H1 (cell line): ENCODE data around the gene ENTPD5. TPM values are rescaled to one million over a fixed set of nuclear protein-coding genes. Genes with fewer than 3 reads are reported as not detected.

Source experiments
- CTCF ChIA-PET: fragments of 300-600 bp; sonication (Branson Sonifier 250); formaldehyde crosslinking; loops from one replicate; lab custom pipeline; 2021; ENCODE audit not compliant: partially characterized antibody; lab: Charles Lee
- POLR2A ChIA-PET: fragments of 300-600 bp; sonication (Branson Sonifier 250); formaldehyde crosslinking; loops from one replicate; lab custom pipeline; 2021; ENCODE audit warnings: inconsistent platforms; ENCODE audit not compliant: partially characterized antibody; lab: Charles Lee
- DNase-seq, 2 experiments: peaks; one replicate each; pipeline versions ENCODE4 v3.0.0 to v3.0.0-alpha.2; 2010 to 2022; ENCODE audit warnings: low spot score in 2 of 2, low read depth in 1 of 2, mixed read lengths in 1 of 2
- FAIRE-seq: peaks from 2 replicates; lab custom pipeline; 2011; peaks lifted over from hg19 to GRCh38; lab: Jason Lieb, UNC
- H2AFZ ChIP-seq: 2 replicates; pipeline ENCODE4 v1.8.1; 2012; ENCODE audit warnings: low read length, inconsistent platforms
- H2AK5ac ChIP-seq: 2 replicates; pipeline ENCODE4 v1.6.1; 2013; ENCODE audit warnings: low read depth, low read length
- H2BK120ac ChIP-seq: replicated peaks from 2 replicates; pipeline ENCODE3; 2013; ENCODE audit warnings: low read depth, low read length, inconsistent platforms
- H2BK12ac ChIP-seq: 2 replicates; pipeline ENCODE4 v1.6.1; 2013; ENCODE audit warnings: low read depth, low read length
- H2BK15ac ChIP-seq: 2 replicates; pipeline ENCODE4 v1.6.1; 2013; ENCODE audit warnings: low read length
- H2BK20ac ChIP-seq: 2 replicates; pipeline ENCODE4 v1.6.1; 2013; ENCODE audit warnings: low read length
- H2BK5ac ChIP-seq: 2 replicates; pipeline ENCODE4 v1.6.1; 2013; ENCODE audit warnings: low read depth, low read length
- H3K14ac ChIP-seq: 2 replicates; pipeline ENCODE4 v1.6.1; 2013; ENCODE audit warnings: inconsistent platforms; ENCODE audit not compliant: insufficient read length
- H3K18ac ChIP-seq: 2 replicates; pipeline ENCODE4 v1.6.1; 2013; ENCODE audit warnings: low read length; ENCODE audit errors: extremely low read depth
- H3K23ac ChIP-seq: 2 replicates; pipeline ENCODE4 v1.6.1; 2013; ENCODE audit warnings: inconsistent platforms; ENCODE audit not compliant: insufficient read length
- H3K23me2 ChIP-seq: 2 replicates; pipeline ENCODE4 v1.6.1; 2013; ENCODE audit warnings: low read depth, low read length
- H3K27ac ChIP-seq: 2 replicates; pipeline ENCODE4 v1.6.1; 2011; ENCODE audit warnings: low read depth, low read length, inconsistent platforms
- H3K27me3 ChIP-seq, 4 experiments: replicated peaks in 1 of 4; 1 replicate in 1 of 4; 2 replicates in 3 of 4; pipeline versions ENCODE4 v1.6.1 to v1.8.1; 2011 to 2013; ENCODE audit warnings: low read length in 3 of 4, mild to moderate bottlenecking in 3 of 4, inconsistent platforms in 2 of 4, mixed read lengths in 2 of 4, moderate library complexity in 1 of 4; ENCODE audit not compliant: control insufficient read depth in 3 of 4, insufficient read depth in 3 of 4; ENCODE audit errors: extremely low read depth in 1 of 4
- H3K36me3 ChIP-seq, 4 experiments: 2 replicates each; pipeline versions ENCODE4 v1.6.1 to v1.8.1; 2011 to 2013; ENCODE audit warnings: mild to moderate bottlenecking in 4 of 4, low read length in 3 of 4, moderate library complexity in 2 of 4, control low read depth in 1 of 4, inconsistent platforms in 1 of 4; ENCODE audit not compliant: insufficient read depth in 4 of 4, control insufficient read depth in 2 of 4
- H3K4ac ChIP-seq: replicated peaks from 2 replicates; pipeline ENCODE3; 2013; ENCODE audit warnings: low read length, low read depth, mixed read lengths, inconsistent platforms; ENCODE audit not compliant: insufficient read length
- H3K4me1 ChIP-seq, 4 experiments: replicated peaks in 1 of 4; 1 replicate in 1 of 4; 2 replicates in 3 of 4; pipeline versions ENCODE4 v1.6.1 to v1.8.1; 2011 to 2013; ENCODE audit warnings: low read length in 3 of 4, inconsistent platforms in 2 of 4, mixed read lengths in 1 of 4; ENCODE audit not compliant: insufficient read depth in 4 of 4, control insufficient read depth in 3 of 4
- H3K4me2 ChIP-seq, 2 experiments: 2 replicates each; pipeline versions ENCODE4 v1.6.1 to v1.8.1; 2011 to 2013; ENCODE audit warnings: low read depth in 2 of 2, low read length in 2 of 2, control low read depth in 1 of 2, inconsistent platforms in 1 of 2, mild to moderate bottlenecking in 1 of 2; ENCODE audit not compliant: insufficient read depth in 1 of 2
- H3K4me3 ChIP-seq, 4 experiments: fragments of 200-600, 300-600 bp in 1 of 4; sonication (generic), shearing (Covaris generic), sonication (Bioruptor Twin) in 1 of 4; 2 replicates each; pipeline versions ENCODE4 v1.5.1 to v1.8.1; 2011 to 2016; ENCODE audit warnings: low read length in 4 of 4, low read depth in 3 of 4, control low read depth in 2 of 4, inconsistent platforms in 2 of 4, mild to moderate bottlenecking in 2 of 4, mixed read lengths in 1 of 4, moderate library complexity in 1 of 4; ENCODE audit not compliant: insufficient read depth in 2 of 4; ENCODE audit errors: extremely low read depth in 1 of 4
- H3K56ac ChIP-seq: replicated peaks from 2 replicates; pipeline ENCODE3; 2013; ENCODE audit warnings: low read depth, mild to moderate bottlenecking, mixed read lengths, low read length, inconsistent platforms; ENCODE audit not compliant: insufficient read length
- H3K79me1 ChIP-seq: 2 replicates; pipeline ENCODE4 v1.6.1; 2013; ENCODE audit warnings: low read depth, low read length, control low read depth
- H3K79me2 ChIP-seq, 2 experiments: 2 replicates each; pipeline versions ENCODE4 v1.6.1 to v1.8.1; 2012 to 2013; ENCODE audit warnings: low read length in 2 of 2, mild to moderate bottlenecking in 2 of 2, inconsistent platforms in 1 of 2; ENCODE audit not compliant: insufficient read depth in 2 of 2, control insufficient read depth in 1 of 2
- H3K9ac ChIP-seq, 4 experiments: replicated peaks in 1 of 4; 1 replicate in 1 of 4; 2 replicates in 3 of 4; pipeline versions ENCODE4 v1.6.1 to v1.8.1; 2011 to 2013; ENCODE audit warnings: low read depth in 3 of 4, low read length in 3 of 4, control low read depth in 2 of 4, mild to moderate bottlenecking in 2 of 4, moderate library complexity in 2 of 4, inconsistent platforms in 1 of 4; ENCODE audit errors: extremely low read depth in 1 of 4
- H3K9me3 ChIP-seq, 2 experiments: 2 replicates each; pipeline versions ENCODE4 v1.6.1 to v1.8.1; 2012 to 2013; ENCODE audit warnings: mild to moderate bottlenecking in 2 of 2, moderate library complexity in 2 of 2, control low read depth in 1 of 2, inconsistent platforms in 1 of 2, low read depth in 1 of 2, low read length in 1 of 2, mixed read lengths in 1 of 2; ENCODE audit not compliant: insufficient read depth in 2 of 2
- H4K20me1 ChIP-seq, 2 experiments: replicated peaks in 1 of 2; 2 replicates each; pipeline versions ENCODE3 to v1.8.1; 2011 to 2013; ENCODE audit warnings: inconsistent platforms in 2 of 2, low read length in 2 of 2, mild to moderate bottlenecking in 1 of 2; ENCODE audit not compliant: insufficient read depth in 2 of 2, control insufficient read depth in 1 of 2
- H4K5ac ChIP-seq: 2 replicates; pipeline ENCODE4 v1.6.1; 2013; ENCODE audit warnings: low read length, low read depth, mixed read lengths, inconsistent platforms; ENCODE audit not compliant: insufficient read length
- H4K8ac ChIP-seq: 2 replicates; pipeline ENCODE4 v1.8.0; 2013; ENCODE audit warnings: mild to moderate bottlenecking, moderate library complexity, low read length, inconsistent platforms; ENCODE audit not compliant: insufficient read depth; ENCODE audit errors: extremely low read depth
- H4K91ac ChIP-seq: replicated peaks from 2 replicates; pipeline ENCODE3; 2013; ENCODE audit warnings: low read length, mixed read lengths, inconsistent platforms; ENCODE audit not compliant: insufficient read length
- BCL11A ChIP-seq, 2 experiments: IDR thresholded peaks; one replicate each; pipeline ENCODE4 v1.6.1; 2011; ENCODE audit warnings: low read depth in 2 of 2, low read length in 2 of 2, mild to moderate bottlenecking in 2 of 2
- CBX5 ChIP-seq: fragments of 300-800, 300-1000 bp; sonication (generic); IDR thresholded peaks from 2 replicates; pipeline ENCODE4 v1.7.1; 2016; ENCODE audit warnings: antibody characterized with exemption, low read length, low read depth
- EGR1 ChIP-seq: IDR thresholded peaks from 2 replicates; pipeline ENCODE4 v1.6.1; 2011; ENCODE audit warnings: low read depth, low read length, borderline replicate concordance
- HDAC6 ChIP-seq: IDR thresholded peaks from one replicate; pipeline ENCODE4 v1.7.1; 2012; ENCODE audit warnings: low read depth, mild to moderate bottlenecking, inconsistent platforms, low read length, moderate library complexity
- POLR2A ChIP-seq, 2 experiments: IDR thresholded peaks; 1 replicate in 1 of 2; 2 replicates in 1 of 2; pipeline ENCODE4 v1.6.1; 2011; ENCODE audit warnings: low read depth in 2 of 2, low read length in 2 of 2, mild to moderate bottlenecking in 2 of 2; ENCODE audit errors: control extremely low read depth in 1 of 2
- RXRA ChIP-seq: IDR thresholded peaks from 2 replicates; pipeline ENCODE4 v1.6.1; 2011; ENCODE audit warnings: low read depth, mild to moderate bottlenecking, low read length, moderate library complexity; ENCODE audit not compliant: insufficient read depth
- WGBS, 2 experiments: shearing (Covaris generic) in 1 of 2; methylation state at CpG; one replicate each; pipeline versions ENCODE4 v1.1.6 to v1.1.7; 2013 to 2015; ENCODE audit warnings: low lambda C conversion rate in 2 of 2, mixed read lengths in 2 of 2, inconsistent platforms in 1 of 2, low coverage in 1 of 2, missing lambda C conversion rate in 1 of 2; ENCODE audit not compliant: insufficient replicate concordance in 2 of 2, insufficient coverage in 1 of 2, insufficient read length in 1 of 2; ENCODE audit errors: extremely low coverage in 1 of 2, missing lambda C conversion rate in 1 of 2; 5-methylcytosine and 5-hydroxymethylcytosine counted together
- long read RNA-seq, 2 experiments: library from RNA in 1 of 2; library from capped mRNA in 1 of 2; stranded (forward); transcript quantifications; one replicate each; pipeline ENCODE4 v2.0.0, GENCODE V29; 2021; ENCODE audit warnings: inconsistent platforms in 1 of 2
- polyA minus RNA-seq, 3 experiments: library from RNA; depleted of rRNA, polyadenylated mRNA; stranded (reverse); fragments of >200 nt; gene quantifications; 1 replicate in 2 of 3; 2 replicates in 1 of 3; pipeline ENCODE4 v1.2.3, GENCODE V29; 2011
- polyA plus RNA-seq, 7 experiments: library from polyadenylated mRNA; depleted of rRNA in 3 of 7; stranded (reverse) in 5 of 7; unstranded in 2 of 7; fragments of >200 nt in 5 of 7; fragments of 200-250 nt in 2 of 7; gene quantifications; 1 replicate in 5 of 7; 2 replicates in 1 of 7; 4 replicates in 1 of 7; pipeline versions ENCODE4 v1.2.1 to v1.2.3, GENCODE V29; 2011 to 2013; ENCODE audit warnings: missing spikeins in 2 of 7, mixed read lengths in 2 of 7
- total RNA-seq: library from RNA; stranded (reverse); fragmentation: NEBNext Ultra II Directional; extraction: Animal tissue kit (Norgen Biotek cat#: 25700); gene quantifications from 2 replicates; pipeline ENCODE4 v1.2.1, GENCODE V29; 2021
- TF ChIP-seq, protein P1 (sequence below): IDR thresholded peaks from 2 replicates; pipeline ENCODE4 v1.6.1; 2012; ENCODE audit warnings: inconsistent platforms

The ENTPD5 gene, protein sequence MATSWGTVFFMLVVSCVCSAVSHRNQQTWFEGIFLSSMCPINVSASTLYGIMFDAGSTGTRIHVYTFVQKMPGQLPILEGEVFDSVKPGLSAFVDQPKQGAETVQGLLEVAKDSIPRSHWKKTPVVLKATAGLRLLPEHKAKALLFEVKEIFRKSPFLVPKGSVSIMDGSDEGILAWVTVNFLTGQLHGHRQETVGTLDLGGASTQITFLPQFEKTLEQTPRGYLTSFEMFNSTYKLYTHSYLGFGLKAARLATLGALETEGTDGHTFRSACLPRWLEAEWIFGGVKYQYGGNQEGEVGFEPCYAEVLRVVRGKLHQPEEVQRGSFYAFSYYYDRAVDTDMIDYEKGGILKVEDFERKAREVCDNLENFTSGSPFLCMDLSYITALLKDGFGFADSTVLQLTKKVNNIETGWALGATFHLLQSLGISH
- 4.8 and 6.5 TPM in 2 replicates for total RNA-seq
- 3.5 and 5.0 TPM in 2 replicates for polyA plus RNA-seq (2011; rRNA removed)
- polyA plus RNA-seq (2011; cell fraction: cytosol; rRNA removed): 4.8 TPM
- 7.6 TPM for polyA plus RNA-seq (2011; cell fraction: nucleus; rRNA removed)
- 3.5 to 5.2 TPM (median 4.1 TPM) in 4 replicates for polyA plus RNA-seq (2012, experiment 1 of 2)
- 0.79 TPM for polyA plus RNA-seq (2012, experiment 2 of 2)
- polyA plus RNA-seq (2013, experiment 1 of 2): 6.1 TPM
- 5.2 TPM for polyA plus RNA-seq (2013, experiment 2 of 2)
- 5.0 and 7.4 TPM in 2 replicates for polyA minus RNA-seq (2011; rRNA and poly(A)+ RNA removed)
- 2.1 TPM for polyA minus RNA-seq (2011; cell fraction: cytosol; rRNA and poly(A)+ RNA removed)
- polyA minus RNA-seq (2011; cell fraction: nucleus; rRNA and poly(A)+ RNA removed): 6.6 TPM
- long read RNA-seq, experiment 1: 0 reads
- long read RNA-seq, experiment 2: 0 reads

DNA sequence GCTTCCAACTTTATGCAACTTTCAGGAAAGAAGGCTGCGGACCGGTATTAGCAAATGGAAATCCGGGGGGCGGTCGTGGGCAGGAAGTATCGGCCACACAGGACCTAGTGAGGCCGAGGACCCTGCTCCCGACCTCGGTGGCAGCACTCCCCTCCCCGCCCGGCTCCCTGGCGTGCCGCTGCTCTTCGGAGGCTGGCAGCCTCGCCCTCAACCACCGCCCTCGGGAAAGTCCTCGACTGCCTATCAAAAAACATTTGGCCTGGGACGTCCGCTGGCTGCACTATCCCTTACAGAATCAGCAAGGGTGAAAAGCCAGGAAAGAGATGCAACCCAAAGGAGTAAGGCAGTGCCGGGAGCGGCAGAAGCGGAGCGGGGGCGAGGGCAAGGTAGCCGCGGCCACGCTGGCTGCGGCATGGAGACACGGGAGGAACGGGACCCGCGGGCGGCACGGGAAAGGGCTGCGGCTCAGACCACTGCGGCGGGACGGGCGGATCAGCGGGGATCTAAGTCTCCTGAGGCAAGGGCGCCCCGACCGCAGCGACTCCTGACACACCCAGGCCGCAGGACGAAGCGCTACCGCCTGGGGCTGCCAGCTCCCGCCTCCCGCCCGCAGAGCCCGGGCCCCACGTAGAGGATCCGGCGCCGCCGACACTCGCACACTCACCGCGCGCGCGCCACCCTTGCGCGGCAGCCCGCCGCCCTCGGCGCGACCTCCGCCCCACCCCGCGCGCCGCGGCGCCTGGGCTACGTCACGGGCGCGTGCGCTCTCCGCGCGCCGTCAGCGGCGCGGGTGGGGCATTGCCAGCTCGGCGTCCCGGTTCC is at the start of gene ENTPD5, which contains the start of gene BBOF1:
TSS of gene ENTPD5 (minus strand) at position 703 of the 822 bp plus-strand sequence. CDS start 31,186 bp downstream, outside the sequence.
TSS of gene BBOF1 (plus strand) at position 764 of the 822 bp plus-strand sequence. CDS start 130 bp downstream, outside the sequence.
- no peak within 1 kb of the TSS for H3K23ac ChIP-seq
- H3K4ac ChIP-seq: no peak within 1 kb of the TSS
- no peak within 1 kb of the TSS for H2BK120ac ChIP-seq
- no peak within 1 kb of the TSS; the same call in none of the 2 replicates for H3K18ac ChIP-seq
- H2BK20ac ChIP-seq: no peak within 1 kb of the TSS
- no peak within 1 kb of the TSS for H2BK5ac ChIP-seq
- peaks cover 0 to 2% (median 0%) of the 10 kb centered on the region in 4 experiments; a peak in 1 of 7 replicates for H3K4me1 ChIP-seq
- H4K20me1 ChIP-seq: no peaks in the 10 kb centered on the region
- no peaks in the 10 kb centered on the region for H3K9me3 ChIP-seq
- peak within 1 kb of the TSS; percentile 83 to 94 (median 88) for H3K4me3 ChIP-seq
- H4K91ac ChIP-seq: no peak within 1 kb of the TSS
- 0 out of 2 replicates have a peak within 1 kb of the TSS, but pooled peaks have one; percentile 61 for H2BK15ac ChIP-seq
- FAIRE-seq (no peak), DNase-seq (peak; percentile 2 to 78)
- H3K23me2 ChIP-seq: peaks cover 8% of the 10 kb centered on the region; the same call in 1 of the 2 replicates
- no peaks in the 10 kb centered on the region for H3K79me2 ChIP-seq
- H2AK5ac ChIP-seq: no peak within 1 kb of the TSS
- no peak within 1 kb of the TSS for H3K14ac ChIP-seq
- no peaks in the 10 kb centered on the region for H3K27me3 ChIP-seq
- H3K79me1 ChIP-seq: no peaks in the 10 kb centered on the region
- ChIA-PET CTCF (interaction anchor here (0.9 kb wide), 2 partner anchors 12 to 20 kb away, joined by 3 read pairs; no protein-coding TSS in a partner anchor), POLR2A (interaction anchor here (1.1 kb wide), 1 partner anchor 69 kb away, joined by 3 read pairs; the partner anchor contains the start of genes COQ6 and FAM161B)
- peak within 1 kb of the TSS; percentile 82 to 84 for H3K4me2 ChIP-seq
- no peak within 1 kb of the TSS for H3K56ac ChIP-seq
- WGBS, 2 experiments: 2% methylated on average over 76 of the region's 93 CpGs; no CpG with 5 or more reads in 1 of the 2 experiments
- H3K9ac ChIP-seq: peak within 1 kb of the TSS; percentile 19 to 83 (median 57); a peak in 6 of 7 replicates
- H3K36me3 ChIP-seq: no peaks in the 10 kb centered on the region
- no peak within 1 kb of the TSS for H2BK12ac ChIP-seq
- H2AFZ ChIP-seq: peak within 1 kb of the TSS; percentile 94; the same call in 1 of the 2 replicates
- peak within 1 kb of the TSS; percentile 85 for H4K8ac ChIP-seq
- H3K27ac ChIP-seq: no peak within 1 kb of the TSS
- H4K5ac ChIP-seq: no peak within 1 kb of the TSS
- no peak for TF ChIP-seq HDAC6
- TF ChIP-seq POLR2A (IDR thresholded peaks at IDR 0.05; ENCODE audit: control extremely low read depth in 1 of 2, low read depth in 2 of 2, low read length in 2 of 2): peak in 1 of 2 experiments; percentile 43; a peak in 1 of 3 replicates
- TF ChIP-seq CBX5: no peak
- TF ChIP-seq RXRA: no peak
- no peak for TF ChIP-seq BCL11A (IDR thresholded peaks at IDR 0.05; ENCODE audit: low read depth in 2 of 2, low read length in 2 of 2)
- no peak for TF ChIP-seq EGR1
- TF ChIP-seq, protein P1, sequence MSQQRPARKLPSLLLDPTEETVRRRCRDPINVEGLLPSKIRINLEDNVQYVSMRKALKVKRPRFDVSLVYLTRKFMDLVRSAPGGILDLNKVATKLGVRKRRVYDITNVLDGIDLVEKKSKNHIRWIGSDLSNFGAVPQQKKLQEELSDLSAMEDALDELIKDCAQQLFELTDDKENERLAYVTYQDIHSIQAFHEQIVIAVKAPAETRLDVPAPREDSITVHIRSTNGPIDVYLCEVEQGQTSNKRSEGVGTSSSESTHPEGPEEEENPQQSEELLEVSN: no peak
